ENCODE measurements around the gene GPR176. TPM values are rescaled to one million over a fixed set of nuclear protein-coding genes. Genes with fewer than 3 reads are reported as not detected.

The GPR176 gene
- total RNA-seq, 2 experiments from 2014 or later: 0.09 to 0.14 TPM

DNA sequence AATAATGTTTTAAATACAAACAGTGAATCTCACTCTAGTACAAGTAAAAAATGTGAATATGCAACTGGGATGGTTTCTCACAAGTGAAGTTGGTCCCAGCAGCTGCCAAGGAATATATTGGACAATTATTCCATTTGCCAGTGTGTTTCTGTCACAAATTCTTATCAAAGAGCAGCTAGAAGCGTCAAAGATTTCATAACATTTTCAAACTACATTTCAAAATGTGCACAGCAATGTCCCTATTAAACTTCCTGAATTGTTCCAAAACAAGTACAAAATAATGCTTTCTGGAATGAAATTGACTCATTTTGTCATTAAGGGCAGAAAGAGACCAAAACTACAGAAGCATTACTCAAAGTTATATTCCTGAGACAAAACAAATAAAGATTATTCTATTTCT, 38.3 kb downstream of the GPR176 start:
- no peaks in the 10 kb centered on the region for H3K4me1 Mint-ChIP-seq
- POLR2A ChIA-PET: no interaction called here
- no peak overlapping the region for H3K27ac Mint-ChIP-seq
- peaks cover 29% of the 10 kb centered on the region for H3K27me3 Mint-ChIP-seq
- no peak overlapping the region for H3K4me3 Mint-ChIP-seq
- DNase-seq (no peak), ATAC-seq (ENCODE audit: low read depth) (no peak)
- no peaks in the 10 kb centered on the region for H3K9me3 Mint-ChIP-seq
- H3K36me3 Mint-ChIP-seq: no peaks in the 10 kb centered on the region

GRCh38 chr15:39880718-39881387, 39.2 kb downstream of the GPR176 start:
- no peaks in the 10 kb centered on the region for H3K4me1 Mint-ChIP-seq
- H3K36me3 Mint-ChIP-seq: no peaks in the 10 kb centered on the region
- DNase-seq (no peak), ATAC-seq (ENCODE audit: low read depth) (no peak)
- H3K4me3 Mint-ChIP-seq: no peak overlapping the region
- peaks cover 24% of the 10 kb centered on the region for H3K27me3 Mint-ChIP-seq
- POLR2A ChIA-PET: no interaction called here
- H3K27ac Mint-ChIP-seq: no peak overlapping the region
- H3K9me3 Mint-ChIP-seq: no peaks in the 10 kb centered on the region

DNA sequence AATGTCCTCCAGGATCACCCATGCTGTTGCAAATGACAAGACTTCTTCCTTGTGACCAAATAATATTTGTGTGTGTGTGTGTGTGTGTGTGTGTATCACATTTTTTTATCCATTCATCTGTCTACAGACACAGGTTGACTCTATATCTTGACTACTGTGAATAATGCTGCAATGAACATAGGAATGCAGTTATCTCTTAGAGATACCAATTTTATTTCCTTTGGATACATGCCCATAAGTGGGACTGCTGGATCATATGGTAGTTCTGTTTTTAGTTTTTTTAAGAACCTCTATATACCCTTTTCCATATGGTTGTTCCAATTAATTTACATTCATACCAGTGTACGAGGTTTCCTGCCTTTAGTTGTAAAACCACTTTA, 41.7 kb downstream of the GPR176 start:
- H3K4me1 Mint-ChIP-seq: no peaks in the 10 kb centered on the region
- no peak for DNase-seq
- H3K9me3 Mint-ChIP-seq: no peaks in the 10 kb centered on the region
- H3K27ac Mint-ChIP-seq: no peak overlapping the region
- H3K27me3 Mint-ChIP-seq: peaks cover 12% of the 10 kb centered on the region
- ATAC-seq (ENCODE audit: low read depth): no peak
- no peaks in the 10 kb centered on the region for H3K36me3 Mint-ChIP-seq
- POLR2A ChIA-PET: no interaction called here
- no peak overlapping the region for H3K4me3 Mint-ChIP-seq

- ATAC-seq (ENCODE audit: low read depth) (no peak), DNase-seq (no peak)
- Mint-ChIP-seq H3K4me3 (no peak overlapping the region), H3K9me3 (no peaks in the 10 kb centered on the region), H3K4me1 (no peaks in the 10 kb centered on the region), H3K27me3 (peaks cover 17% of the 10 kb centered on the region), H3K27ac (no peak overlapping the region), H3K36me3 (no peaks in the 10 kb centered on the region)
- POLR2A ChIA-PET: no interaction called here
These were observed 45.0 kb downstream of the GPR176 start for GRCh38 chr15:39874890-39875549.

DNA sequence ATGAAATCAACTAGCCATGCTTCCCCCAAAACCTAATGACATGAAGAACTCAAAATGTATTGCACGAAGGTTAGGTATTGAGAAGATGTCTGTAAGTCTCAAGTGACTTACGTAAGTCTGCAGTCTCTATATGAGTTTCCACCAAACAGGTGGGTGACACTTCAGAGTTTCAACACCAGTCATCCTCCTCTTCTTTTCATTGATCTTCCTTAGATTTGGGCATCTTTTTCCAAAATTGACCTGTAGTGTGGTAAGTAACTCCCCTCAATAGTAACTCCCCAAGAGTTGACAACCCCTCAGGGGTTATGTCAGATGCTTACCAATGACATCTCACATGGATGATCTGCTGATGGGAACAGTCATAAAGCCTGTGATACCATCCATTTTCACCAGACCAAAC, 46.1 kb downstream of the GPR176 start:
- no peak for DNase-seq
- POLR2A ChIA-PET: no interaction called here
- H3K36me3 Mint-ChIP-seq: no peaks in the 10 kb centered on the region
- no peaks in the 10 kb centered on the region for H3K4me1 Mint-ChIP-seq
- no peaks in the 10 kb centered on the region for H3K9me3 Mint-ChIP-seq
- H3K4me3 Mint-ChIP-seq: no peak overlapping the region
- ATAC-seq (ENCODE audit: low read depth): no peak
- peaks cover 21% of the 10 kb centered on the region for H3K27me3 Mint-ChIP-seq
- no peak overlapping the region for H3K27ac Mint-ChIP-seq

- no peak overlapping the region for H3K27ac Mint-ChIP-seq
- no peaks in the 10 kb centered on the region for H3K4me1 Mint-ChIP-seq
- POLR2A ChIA-PET: no interaction called here
- H3K36me3 Mint-ChIP-seq: no peaks in the 10 kb centered on the region
- H3K9me3 Mint-ChIP-seq: no peaks in the 10 kb centered on the region
- ATAC-seq (ENCODE audit: low read depth): no peak
- no peak for DNase-seq
- H3K4me3 Mint-ChIP-seq: no peak overlapping the region
- H3K27me3 Mint-ChIP-seq: peaks cover 37% of the 10 kb centered on the region
These were observed 49.5 kb downstream of the GPR176 start for GRCh38 chr15:39870537-39870936.

GRCh38 chr15:39869858-39870515, 50.1 kb downstream of the GPR176 start:
- ATAC-seq (ENCODE audit: low read depth) (no peak), DNase-seq (no peak)
- Mint-ChIP-seq H3K4me1 (no peaks in the 10 kb centered on the region), H3K36me3 (no peaks in the 10 kb centered on the region), H3K27me3 (peaks cover 39% of the 10 kb centered on the region), H3K4me3 (no peak overlapping the region), H3K27ac (no peak overlapping the region), H3K9me3 (no peaks in the 10 kb centered on the region)
- POLR2A ChIA-PET: no interaction called here

- DNase-seq (no peak), ATAC-seq (ENCODE audit: low read depth) (no peak)
- no peaks in the 10 kb centered on the region for H3K9me3 Mint-ChIP-seq
- H3K36me3 Mint-ChIP-seq: no peaks in the 10 kb centered on the region
- H3K4me3 Mint-ChIP-seq: no peak overlapping the region
- peaks cover 44% of the 10 kb centered on the region for H3K27me3 Mint-ChIP-seq
- H3K27ac Mint-ChIP-seq: no peak overlapping the region
- no peaks in the 10 kb centered on the region for H3K4me1 Mint-ChIP-seq
- POLR2A ChIA-PET: no interaction called here
These were observed 50.8 kb downstream of the GPR176 start for GRCh38 chr15:39869254-39869653.

GRCh38 chr15:39868396-39868795, 51.7 kb downstream of the GPR176 start:
- no peaks in the 10 kb centered on the region for H3K36me3 Mint-ChIP-seq
- H3K27ac Mint-ChIP-seq: no peak overlapping the region
- H3K27me3 Mint-ChIP-seq: peaks cover 41% of the 10 kb centered on the region
- no peak for DNase-seq
- POLR2A ChIA-PET: no interaction called here
- no peak for ATAC-seq (ENCODE audit: low read depth)
- no peaks in the 10 kb centered on the region for H3K9me3 Mint-ChIP-seq
- H3K4me3 Mint-ChIP-seq: no peak overlapping the region
- no peaks in the 10 kb centered on the region for H3K4me1 Mint-ChIP-seq

DNA sequence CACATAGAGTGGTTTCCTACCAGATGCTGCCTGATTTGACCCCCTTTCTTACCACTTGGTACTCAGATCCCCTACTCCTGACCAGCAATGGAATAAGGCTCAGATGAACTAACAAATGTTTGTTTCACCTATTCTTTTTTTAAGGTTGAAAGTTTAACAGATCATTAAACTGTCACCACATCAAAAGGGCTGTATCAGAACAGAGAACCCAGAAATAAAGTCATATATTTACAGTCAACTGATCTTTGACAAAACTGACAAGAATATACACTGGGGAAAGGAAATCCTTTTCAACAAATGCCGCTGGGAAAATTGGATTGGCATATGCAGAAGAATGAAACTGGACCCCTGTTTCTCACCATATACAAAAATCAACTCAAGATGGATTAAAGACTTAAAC, 56.0 kb downstream of the GPR176 start:
- POLR2A ChIA-PET: no interaction called here
- Mint-ChIP-seq H3K9me3 (no peaks in the 10 kb centered on the region), H3K27ac (no peak overlapping the region), H3K36me3 (no peaks in the 10 kb centered on the region), H3K4me3 (no peak overlapping the region), H3K4me1 (no peaks in the 10 kb centered on the region), H3K27me3 (peaks cover 34% of the 10 kb centered on the region)
- ATAC-seq (ENCODE audit: low read depth) (no peak), DNase-seq (no peak)

GRCh38 chr15:39860871-39861270, 59.2 kb downstream of the GPR176 start:
- Mint-ChIP-seq H3K9me3 (no peaks in the 10 kb centered on the region), H3K36me3 (no peaks in the 10 kb centered on the region), H3K4me3 (no peak overlapping the region), H3K27me3 (peaks cover 15% of the 10 kb centered on the region), H3K4me1 (no peaks in the 10 kb centered on the region), H3K27ac (no peak overlapping the region)
- no peak for DNase-seq
- no peak for ATAC-seq (ENCODE audit: low read depth)
- POLR2A ChIA-PET: no interaction called here

GRCh38 chr15:39860200-39860599, 59.9 kb downstream of the GPR176 start:
- DNase-seq (no peak), ATAC-seq (ENCODE audit: low read depth) (no peak)
- Mint-ChIP-seq H3K36me3 (no peaks in the 10 kb centered on the region), H3K27me3 (peaks cover 11% of the 10 kb centered on the region), H3K4me1 (no peaks in the 10 kb centered on the region), H3K9me3 (no peaks in the 10 kb centered on the region), H3K27ac (no peak overlapping the region), H3K4me3 (no peak overlapping the region)
- POLR2A ChIA-PET: no interaction called here

DNA sequence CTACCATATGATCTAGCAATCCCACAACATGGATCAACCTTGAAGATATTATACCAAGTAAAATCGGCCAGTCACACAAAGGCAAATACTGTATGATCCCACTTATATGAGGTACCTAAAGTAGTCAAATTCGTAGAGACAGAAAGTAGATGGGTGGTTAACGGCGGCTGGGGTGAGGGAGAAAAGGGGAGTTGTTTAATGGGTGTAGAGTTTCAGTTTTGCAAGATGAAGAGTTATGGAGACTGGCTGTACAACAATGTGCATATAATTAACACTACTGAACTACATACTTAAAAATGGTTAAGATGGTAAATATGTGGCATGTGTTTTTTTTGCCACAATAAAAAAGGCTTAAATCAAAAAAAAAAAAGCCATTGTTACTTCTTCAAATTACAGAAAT, 60.4 kb downstream of the GPR176 start:
- no peak overlapping the region for H3K27ac Mint-ChIP-seq
- POLR2A ChIA-PET: no interaction called here
- ATAC-seq (ENCODE audit: low read depth): no peak
- H3K4me3 Mint-ChIP-seq: no peak overlapping the region
- H3K36me3 Mint-ChIP-seq: no peaks in the 10 kb centered on the region
- DNase-seq: no peak
- peaks cover 7% of the 10 kb centered on the region for H3K27me3 Mint-ChIP-seq
- no peaks in the 10 kb centered on the region for H3K9me3 Mint-ChIP-seq
- H3K4me1 Mint-ChIP-seq: no peaks in the 10 kb centered on the region

GRCh38 chr15:39857132-39857531, 62.9 kb downstream of the GPR176 start:
- Mint-ChIP-seq H3K9me3 (no peaks in the 10 kb centered on the region), H3K4me3 (no peak overlapping the region), H3K4me1 (no peaks in the 10 kb centered on the region), H3K27ac (no peak overlapping the region), H3K36me3 (no peaks in the 10 kb centered on the region), H3K27me3 (peaks cover 11% of the 10 kb centered on the region)
- ATAC-seq (ENCODE audit: low read depth): no peak
- no peak for DNase-seq
- POLR2A ChIA-PET: no interaction called here

All from activated naive CD8-positive, alpha-beta T cell treated with anti-CD3 and anti-CD28 coated beads, Interleukin-2, amount 10 ng/mL, durations not matched to agents 7 days and 5 days (primary cell).